Left ventricle myocardium inferior (tissue), 1 donor: ENCODE results near the gene ERVMER34-1. TPM values are rescaled to one million over a fixed set of nuclear protein-coding genes. Genes with fewer than 3 reads are reported as not detected.

Experiments used
- DNase-seq: peaks from one replicate; pipeline ENCODE4 v3.0.0-alpha.2; 2020
- H3K27ac ChIP-seq: fragments of 200-600 bp; replicated peaks from 2 replicates; pipeline ENCODE4 v1.8.0; 2021
- H3K27me3 ChIP-seq: fragments of 200-600 bp; 2 replicates; pipeline ENCODE4 v1.8.0; 2021; ENCODE audit warnings: low read depth
- H3K36me3 ChIP-seq: fragments of 200-600 bp; 2 replicates; pipeline ENCODE4 v1.8.0; 2021
- H3K4me1 ChIP-seq: fragments of 200-600 bp; 2 replicates; pipeline ENCODE4 v1.8.0; 2021
- H3K4me3 ChIP-seq: fragments of 200-600 bp; 2 replicates; pipeline ENCODE4 v1.8.0; 2021; ENCODE audit warnings: mild to moderate bottlenecking, moderate library complexity
- H3K9me3 ChIP-seq: fragments of 200-600 bp; replicated peaks from 2 replicates; pipeline ENCODE4 v1.8.0; 2021
- CTCF ChIP-seq: fragments of 200-600 bp; IDR thresholded peaks from 2 replicates; pipeline ENCODE4 v1.8.0; 2021; ENCODE audit warnings: antibody characterized with exemption, mild to moderate bottlenecking, borderline replicate concordance
- intact Hi-C: fragments of 100-400 bp; cut with micrococcal nuclease; formaldehyde crosslinking; loops from one replicate; pipeline ENCODE4 v1.11.0; 2022
- microRNA-seq: library from miRNA; unstranded; fragments of <30 nt; microRNA quantifications from one replicate; pipeline ENCODE4 v1.2.0, GENCODE V29; 2020
- total RNA-seq: library from RNA; stranded (reverse); fragmentation: NEBNext Ultra II Directional; extraction: Animal tissue kit (Norgen Biotek cat#: 25700); gene quantifications from one replicate; pipeline ENCODE4 v1.2.1, GENCODE V29; 2021
- donor health status: DM: no; HTN: yes; CAD: no; lungs with severe emphysema.

The ERVMER34-1 gene
- total RNA-seq, 1 donor from 2014 or later: 3.9 TPM

DNA sequence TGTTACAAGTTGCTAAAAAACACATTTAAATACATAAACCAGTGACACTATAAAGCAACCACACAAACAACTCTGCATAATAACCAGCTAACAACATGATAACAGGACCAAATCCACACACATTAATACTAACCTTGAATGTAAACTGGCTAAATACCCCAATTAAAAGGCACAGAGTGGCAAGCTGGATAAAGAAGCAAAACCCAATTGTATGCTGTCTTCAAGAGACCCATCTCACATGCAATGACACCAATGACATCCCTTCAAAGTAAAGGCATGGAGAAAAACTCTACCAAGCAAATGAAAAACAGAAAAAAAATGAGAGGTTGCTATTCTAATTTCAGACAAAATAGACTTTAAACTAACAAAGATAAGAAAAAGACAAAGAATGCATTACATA is 57.7 kb downstream of the ERVMER34-1 start:
- no peaks in the 10 kb centered on the region for H3K36me3 ChIP-seq
- peaks cover 28% of the 10 kb centered on the region for H3K9me3 ChIP-seq
- intact Hi-C loops: no loop called here
- DNase-seq: no peak
- H3K4me3 ChIP-seq: no peak overlapping the region
- no peak for TF ChIP-seq CTCF
- H3K27me3 ChIP-seq: no peaks in the 10 kb centered on the region
- no peak overlapping the region for H3K27ac ChIP-seq
- peaks cover 4% of the 10 kb centered on the region for H3K4me1 ChIP-seq

Small RNA genes lying within 50 kb of the gene (microRNA-seq; reads per million reads assigned to microRNA genes)
- gene MIR4449: 0.94 reads per million

Other genes with a start within 250 kb of the ERVMER34-1 start
- gene USP46, start 92.1 kb downstream of the ERVMER34-1 start, total RNA-seq: 76.4 TPM
- 8.7 TPM for gene RASL11B, start 110.9 kb upstream of the ERVMER34-1 start, total RNA-seq